Activated CD4-positive, alpha-beta T cell treated with anti-CD3 and anti-CD28 coated beads, Interleukin-2, amount 50 U/mL, for 16 hours (primary cell): ENCODE measurements around the gene YKT6.
"Not testable (repeated sequence)": the region's sequence is repeated elsewhere in the genome, so short reads cannot be mapped to it uniquely, and the experiment has no call there.

Experiments
- DNase-seq: peaks from one replicate; pipeline ENCODE4 v3.0.0-alpha.2; 2020

YKT6 gene

DNA sequence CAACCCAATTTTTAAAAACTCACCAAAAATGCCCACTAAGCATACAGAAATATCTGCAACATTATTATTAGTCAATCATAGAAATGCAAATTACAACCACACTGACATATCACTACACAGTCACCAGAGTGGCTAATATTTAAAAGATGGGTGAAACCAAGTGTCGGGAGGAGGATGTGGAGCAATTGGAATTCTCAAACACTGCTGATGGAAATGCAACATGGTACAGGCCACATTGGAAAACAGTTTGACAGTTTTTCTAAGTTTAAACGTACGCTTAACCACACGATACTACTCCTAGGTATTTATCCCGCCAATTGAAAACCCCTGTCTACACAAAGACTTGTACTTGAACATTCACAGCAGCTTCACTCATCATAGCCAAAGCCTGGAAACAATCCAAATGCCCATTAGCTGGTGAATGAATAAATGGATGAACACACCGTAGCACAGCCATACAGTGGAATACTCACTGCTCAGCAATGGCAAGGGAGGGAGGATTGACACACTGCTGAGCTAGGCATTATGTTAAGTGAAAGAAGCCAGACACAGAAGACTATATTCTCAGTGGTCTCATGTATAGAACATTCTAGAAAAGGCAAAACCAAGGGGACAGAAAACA lies 27.9 kb upstream of the YKT6 start:
- DNase-seq: no peak

DNA sequence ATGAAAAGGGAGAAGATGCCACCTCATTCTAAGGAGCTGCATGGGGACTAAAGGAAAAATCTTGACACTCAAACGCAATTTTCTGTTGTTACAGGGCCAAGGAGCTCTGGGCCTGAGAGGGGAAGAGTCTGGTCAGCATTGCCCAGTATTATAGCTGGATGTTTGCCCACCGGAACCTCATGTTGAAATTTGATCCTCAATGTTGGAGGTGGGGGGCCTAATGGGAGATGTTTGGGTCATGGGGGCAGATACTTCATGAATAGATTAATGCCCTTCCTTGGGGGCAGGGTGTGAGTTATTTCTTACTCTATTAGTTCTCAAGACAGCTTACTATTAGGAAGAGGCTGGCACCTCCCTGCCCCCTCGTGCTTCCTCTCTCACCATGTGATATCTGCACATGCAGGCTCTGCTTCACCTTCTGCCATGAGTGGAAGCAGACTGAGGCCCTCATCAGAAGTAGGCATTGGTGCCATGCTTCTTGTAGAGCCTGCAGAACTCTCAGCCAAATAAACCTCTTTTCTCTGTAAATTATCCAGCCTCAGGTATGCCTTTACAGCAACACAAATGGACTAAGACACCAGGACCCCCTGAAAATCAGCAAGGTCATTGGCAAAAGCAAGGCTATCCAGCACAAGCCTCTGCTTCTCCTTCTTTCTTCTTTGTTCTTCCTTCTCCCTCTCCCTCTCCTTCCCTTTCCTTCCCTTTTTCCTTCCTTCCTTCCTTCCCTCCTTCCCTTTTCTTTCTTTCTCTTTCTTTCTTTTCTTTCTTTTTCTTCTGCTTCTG lies 26.7 kb upstream of the YKT6 start:
- DNase-seq: no peak

DNA sequence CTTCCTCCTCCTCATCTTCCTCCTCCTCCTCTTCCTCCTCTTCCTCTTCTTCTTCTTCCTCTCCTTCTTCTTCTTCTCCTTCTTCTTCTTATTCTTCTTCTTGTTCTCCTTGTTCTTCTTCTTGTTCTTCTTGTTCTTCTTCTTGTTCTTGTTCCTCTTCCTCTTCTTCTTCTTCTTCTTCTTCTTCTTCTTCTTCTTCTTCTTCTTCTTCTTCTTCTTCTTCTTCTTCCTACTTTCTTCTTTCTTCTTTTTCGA lies 26.2 kb upstream of the YKT6 start:
- not testable (repeated sequence) for DNase-seq

DNA sequence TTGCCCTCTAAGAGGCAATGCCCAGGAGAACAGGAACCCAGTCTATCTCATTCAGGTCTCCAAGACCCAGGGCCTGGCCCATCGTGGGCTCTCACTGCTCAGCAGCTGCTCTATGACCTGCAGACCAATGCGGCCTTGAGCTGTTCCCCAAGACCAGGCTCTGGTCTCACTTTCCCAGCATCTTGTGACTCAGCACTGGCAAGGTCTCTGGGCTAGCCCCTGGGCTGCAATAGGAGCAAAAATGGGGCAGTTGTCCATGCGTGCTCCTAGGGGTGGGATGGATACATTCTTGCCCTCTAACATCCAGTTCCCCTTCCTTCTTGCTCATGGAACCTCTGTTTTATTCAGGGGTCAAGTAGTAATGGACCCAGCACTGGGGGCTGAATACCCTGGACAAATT lies 25.0 kb upstream of the YKT6 start:
- no peak for DNase-seq

DNA sequence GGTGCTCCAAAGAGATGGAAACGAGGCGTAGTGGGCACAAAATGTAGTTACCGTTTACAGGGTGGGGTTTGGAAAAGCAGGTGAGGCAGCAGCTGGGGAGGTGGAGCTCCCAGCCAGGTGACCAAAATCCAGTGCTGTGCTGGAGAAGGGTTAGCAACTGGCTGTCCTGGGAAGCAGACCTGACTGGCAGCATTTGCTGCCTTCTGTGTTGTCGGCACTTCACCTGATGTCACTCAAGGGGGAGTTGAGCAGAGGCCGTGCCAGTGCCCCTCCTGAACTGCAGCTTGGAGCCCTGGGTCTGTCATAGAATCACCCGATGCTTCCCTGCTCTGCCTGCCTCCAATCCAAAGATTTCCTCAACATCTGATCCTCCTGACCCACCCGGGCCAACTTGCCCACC lies 24.3 kb upstream of the YKT6 start:
- DNase-seq: no peak

DNA sequence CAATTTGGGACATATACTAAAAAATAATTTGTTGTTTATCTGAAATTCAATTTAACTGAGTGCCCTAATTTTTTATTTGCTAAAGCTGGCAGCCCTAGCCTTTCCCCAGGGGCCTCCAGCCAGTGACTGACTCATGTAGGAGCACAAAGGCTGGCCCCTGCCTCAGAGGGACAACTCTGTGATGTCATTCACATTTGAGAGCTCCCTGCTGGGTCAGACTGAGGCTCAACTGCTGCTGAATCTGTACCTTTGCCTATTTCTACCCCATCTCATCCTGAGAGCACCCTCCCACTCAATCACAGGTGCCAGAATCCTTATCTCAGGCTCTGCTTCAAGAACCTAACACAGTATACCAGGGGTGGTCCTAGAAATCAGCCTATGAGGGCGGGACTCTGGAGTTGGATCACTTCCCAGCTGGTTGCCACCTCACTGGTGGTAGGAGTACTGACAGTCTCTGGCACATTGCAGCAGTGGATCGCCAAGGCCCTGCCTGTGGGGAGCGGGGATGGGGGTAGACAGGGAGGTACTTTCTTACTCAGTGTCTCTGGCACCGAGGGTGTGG lies 23.1 kb upstream of the YKT6 start:
- no peak for DNase-seq

DNA sequence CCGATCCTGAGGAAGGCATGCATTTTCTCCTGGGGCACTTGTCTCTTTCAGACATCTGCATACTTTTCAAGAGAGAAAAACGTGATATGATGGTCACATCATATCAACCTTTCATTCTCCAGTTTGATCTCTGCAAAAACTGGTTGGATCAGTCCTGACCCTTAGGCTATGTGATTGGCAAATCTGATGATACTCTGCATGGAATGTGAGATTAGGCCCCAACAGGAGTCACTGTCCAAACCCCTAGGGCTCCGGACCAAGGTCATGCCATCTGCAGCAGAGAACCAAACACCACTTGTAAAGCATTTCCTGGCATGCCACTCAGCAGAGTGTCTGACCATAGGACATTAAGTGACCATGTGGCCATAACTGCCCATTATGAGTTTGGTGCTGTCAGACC lies 20.1 kb upstream of the YKT6 start:
- no peak for DNase-seq

DNA sequence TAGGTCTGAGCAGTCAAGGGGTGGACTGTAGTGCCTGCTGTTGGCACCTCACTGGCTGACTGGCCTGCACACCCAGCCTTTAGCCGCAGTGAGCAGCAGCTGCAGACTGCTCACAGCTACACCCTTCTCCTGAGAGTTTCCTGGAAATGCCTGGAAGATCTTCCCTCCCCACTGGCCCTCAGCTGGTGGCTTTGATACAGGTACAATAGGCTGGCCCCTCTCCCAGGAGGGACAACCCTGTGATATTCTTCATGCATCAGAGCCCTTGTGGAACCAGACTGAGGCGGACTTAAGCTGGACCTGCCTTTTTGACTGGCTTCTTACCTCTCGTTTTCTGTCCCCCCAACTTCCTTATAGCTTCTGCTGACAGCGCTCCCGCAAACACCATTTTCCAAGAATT lies 18.0 kb upstream of the YKT6 start:
- no peak for DNase-seq

DNA sequence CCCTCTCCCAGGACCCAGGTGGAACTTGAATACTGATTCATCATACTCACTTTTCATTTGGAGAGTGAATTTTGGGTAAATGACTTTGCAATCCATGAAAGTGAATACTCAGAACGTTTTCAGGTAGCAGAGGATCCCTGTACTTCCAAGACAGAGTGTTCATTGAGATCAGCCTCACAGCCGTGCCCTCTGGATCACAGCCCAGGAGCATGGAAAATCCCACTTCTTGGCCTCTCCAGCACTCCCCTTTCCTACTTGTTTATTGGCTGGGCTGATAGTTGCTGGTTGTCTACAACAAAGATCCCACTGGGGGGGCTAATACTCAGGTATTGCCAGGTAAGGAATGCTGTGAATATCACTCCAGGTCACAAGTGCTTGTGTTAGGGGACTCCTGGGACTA lies 17.4 kb upstream of the YKT6 start:
- DNase-seq: no peak

DNA sequence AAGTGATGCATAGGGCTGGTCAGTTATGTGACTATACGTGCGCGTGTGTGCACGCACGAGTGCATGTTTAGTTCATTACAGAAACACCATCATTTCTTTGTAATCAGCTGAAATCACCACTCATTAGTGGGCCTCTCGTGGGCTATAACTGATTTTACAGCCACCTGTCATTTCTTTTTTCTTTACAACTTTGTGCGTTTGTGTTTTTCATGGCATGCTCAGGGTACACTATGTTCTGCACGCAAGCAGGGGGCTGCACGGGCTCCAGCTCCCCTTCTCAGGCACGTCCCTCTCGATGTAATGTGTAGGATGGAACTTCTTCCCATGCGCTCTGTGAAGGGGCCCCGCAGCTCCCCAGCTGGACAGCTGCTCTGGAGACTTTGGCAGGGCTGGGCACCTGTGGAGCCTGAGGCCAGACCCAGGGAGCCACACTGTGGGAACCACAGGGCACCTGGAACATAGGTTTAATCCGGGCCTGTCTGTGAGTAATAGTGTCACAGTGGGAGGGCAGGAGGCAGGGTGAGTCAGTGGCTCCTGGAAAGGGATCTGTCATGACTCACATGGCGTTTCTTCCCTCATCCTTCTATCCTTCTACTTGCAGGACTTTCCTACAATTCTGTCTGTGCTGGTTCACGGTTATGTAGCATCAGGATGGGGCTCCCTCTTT lies 16.4 kb upstream of the YKT6 start:
- no peak for DNase-seq

DNA sequence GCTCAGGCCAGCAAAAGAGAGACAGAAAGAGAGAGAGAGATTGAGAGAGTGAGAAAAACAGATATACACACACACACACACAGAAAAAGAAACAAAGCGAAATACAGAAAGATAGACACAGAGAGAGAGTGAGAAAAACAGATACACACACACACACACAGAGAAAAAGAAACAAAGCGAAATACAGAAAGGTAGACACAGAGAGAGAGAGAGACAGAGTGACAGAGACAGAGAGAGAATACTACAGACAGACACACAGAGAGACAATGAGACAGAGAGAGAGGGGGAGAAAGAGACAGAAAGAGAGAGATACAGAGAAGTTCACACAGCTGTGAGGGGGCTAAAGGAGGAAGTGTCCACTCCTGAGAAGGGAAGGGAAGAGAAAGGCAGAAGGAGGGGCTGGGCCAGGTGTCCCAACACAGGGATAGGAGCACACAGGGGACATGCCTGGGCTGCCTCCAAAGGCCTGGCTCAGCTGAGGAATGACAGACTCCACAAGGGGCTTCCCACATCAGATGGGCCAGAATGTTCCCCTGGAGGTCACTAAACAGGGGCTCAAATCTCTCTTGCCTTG lies 15.8 kb upstream of the YKT6 start:
- no peak for DNase-seq

DNA sequence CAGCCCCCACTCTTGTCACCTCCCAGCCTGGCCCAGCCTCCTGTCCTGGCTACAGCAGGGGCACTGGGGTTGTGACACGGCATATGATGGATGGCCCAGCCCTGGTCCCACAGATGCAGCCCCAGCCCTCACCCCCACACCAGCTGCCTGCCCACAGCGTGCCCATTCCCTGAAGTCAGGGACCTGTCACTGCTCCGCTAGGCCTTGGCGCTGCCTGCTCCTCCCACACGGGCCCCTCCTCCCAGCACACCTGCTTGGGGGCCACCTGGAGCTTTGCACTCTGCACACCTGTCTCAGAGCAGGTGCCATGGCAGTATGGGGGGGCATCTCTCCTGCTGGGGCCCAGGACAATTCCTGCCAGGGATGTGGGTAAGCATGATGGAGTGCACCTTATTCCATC lies 15.0 kb upstream of the YKT6 start:
- DNase-seq: no peak

DNA sequence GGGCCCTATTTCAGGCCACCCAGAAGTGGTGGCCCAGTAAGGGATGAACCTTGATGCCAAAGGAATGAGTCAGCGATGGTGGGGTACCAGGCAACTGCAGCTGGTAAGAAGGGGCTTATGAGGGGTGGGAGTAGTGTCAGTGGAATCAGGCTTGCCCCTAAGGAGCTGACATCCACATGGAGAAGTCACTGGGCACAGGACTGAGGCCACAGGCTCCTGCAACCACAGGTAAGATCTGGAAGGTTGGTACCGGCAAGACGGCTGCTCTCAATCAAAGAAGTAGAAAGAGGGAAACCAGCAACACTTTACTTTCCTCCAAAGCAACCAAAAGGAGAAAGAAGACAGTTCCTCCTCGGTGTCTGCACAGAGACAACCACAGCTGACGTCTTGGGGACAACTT lies 14.0 kb upstream of the YKT6 start:
- no peak for DNase-seq

DNA sequence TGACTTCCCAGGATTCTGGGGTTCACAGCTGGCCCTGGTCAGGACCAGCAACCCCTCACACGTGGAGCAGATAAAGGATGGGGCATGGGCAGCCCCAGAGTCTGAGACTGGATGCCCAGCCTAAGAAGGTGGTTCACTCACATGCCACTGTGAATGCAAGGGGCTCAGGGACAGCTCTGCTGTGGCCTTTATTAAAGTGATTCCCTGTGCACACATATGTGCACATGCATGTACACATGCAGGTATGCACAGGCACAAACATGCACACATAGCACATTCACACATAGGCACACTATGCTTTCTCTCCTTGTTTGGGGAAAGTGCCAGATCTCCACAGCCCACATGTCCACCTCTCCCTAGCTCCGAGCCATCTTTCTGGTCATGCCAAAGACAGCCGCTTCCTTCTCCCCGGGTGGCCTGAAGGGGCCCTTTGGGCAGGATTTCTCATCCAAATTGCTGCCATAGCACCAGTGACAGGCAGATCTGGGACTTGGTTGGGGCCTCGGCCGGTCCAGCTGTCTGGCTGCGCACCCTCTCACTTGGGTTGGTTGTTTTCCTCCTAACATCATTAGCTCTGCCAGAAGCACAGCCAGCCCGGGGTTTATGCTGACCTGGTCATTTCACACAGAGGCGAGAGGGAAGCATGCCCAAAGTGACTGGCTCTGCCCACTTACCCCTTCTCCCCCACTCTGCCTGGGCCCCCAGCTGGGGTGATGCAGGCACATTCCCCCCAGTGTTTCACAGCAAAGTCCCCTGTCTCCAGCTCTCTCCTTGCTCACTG lies 13.0 kb upstream of the YKT6 start:
- DNase-seq: no peak

DNA sequence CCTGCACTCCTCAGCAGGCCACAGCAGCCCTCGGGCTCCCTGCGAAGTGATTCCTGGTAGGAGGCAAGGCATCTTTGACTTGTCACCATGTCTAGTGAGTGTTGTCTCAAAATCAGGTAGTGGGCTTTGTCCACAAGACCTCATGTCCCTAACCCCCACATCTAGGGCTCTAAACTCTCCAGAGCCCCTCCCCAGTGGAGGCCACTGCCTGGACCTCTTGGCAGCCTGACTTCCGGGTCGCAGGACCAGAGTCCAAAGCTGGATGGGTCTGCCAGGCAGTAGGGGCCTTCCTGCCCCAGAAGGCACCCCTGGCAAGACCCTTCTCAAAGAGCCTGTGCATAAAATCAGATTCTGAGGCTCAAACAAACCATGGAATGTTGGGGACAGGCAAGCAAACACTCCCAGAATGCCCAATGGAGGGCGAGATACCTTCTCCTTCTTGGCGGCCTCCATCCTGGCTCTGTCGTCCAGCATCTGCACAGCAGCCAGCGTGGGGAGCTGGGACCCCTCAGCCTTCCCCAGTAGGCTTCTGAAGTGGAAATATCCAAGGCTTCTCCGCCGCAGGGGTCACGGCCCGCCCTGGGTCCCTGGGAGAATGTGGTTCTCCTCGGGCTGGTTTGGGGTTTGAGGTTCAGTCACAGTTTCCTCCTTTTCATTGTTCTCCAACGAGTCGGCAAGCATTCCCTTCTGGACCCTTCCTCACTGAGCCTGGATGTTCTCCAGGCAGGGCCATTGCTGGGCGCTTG lies 12.1 kb upstream of the YKT6 start:
- no peak for DNase-seq

DNA sequence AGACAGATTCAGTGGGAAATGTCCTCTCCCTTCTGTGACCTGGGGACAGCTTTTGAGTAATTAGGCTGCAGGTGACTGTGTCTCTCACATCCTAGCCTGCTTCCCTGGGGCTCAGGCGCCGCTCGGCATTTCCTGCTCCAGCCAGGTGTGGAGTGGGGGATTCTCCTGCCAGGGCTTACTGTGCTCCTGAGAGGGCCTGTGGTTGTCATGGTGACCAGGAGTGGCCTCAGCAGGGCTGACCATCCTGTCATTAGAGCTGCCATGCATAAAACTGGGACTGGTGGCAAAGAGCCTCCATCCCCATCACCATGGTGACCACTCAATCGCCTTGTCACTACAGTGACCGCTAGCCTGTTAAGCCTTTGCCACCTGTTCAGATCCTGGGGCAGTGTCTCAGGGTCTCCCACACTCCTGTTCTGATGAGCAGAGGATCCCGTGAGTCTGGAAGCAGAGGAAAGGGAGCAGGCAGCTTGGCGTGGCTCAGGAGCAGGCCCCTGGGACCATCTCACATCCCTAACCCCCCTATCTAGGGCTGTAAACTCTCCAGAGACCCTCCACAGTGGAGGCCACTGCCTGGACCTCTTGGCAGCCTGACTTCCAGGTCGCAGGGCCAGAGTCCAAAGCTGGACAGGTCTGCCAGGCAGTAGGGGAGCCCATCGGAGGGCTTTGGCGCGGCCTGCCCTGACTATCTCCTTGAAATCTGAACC lies 11.3 kb upstream of the YKT6 start, which contains the start of gene GCK:
TSS of gene GCK (minus strand) at position 154 of the 707 bp plus-strand sequence. CDS start 486 bp downstream, outside the sequence.
- no peak for DNase-seq

DNA sequence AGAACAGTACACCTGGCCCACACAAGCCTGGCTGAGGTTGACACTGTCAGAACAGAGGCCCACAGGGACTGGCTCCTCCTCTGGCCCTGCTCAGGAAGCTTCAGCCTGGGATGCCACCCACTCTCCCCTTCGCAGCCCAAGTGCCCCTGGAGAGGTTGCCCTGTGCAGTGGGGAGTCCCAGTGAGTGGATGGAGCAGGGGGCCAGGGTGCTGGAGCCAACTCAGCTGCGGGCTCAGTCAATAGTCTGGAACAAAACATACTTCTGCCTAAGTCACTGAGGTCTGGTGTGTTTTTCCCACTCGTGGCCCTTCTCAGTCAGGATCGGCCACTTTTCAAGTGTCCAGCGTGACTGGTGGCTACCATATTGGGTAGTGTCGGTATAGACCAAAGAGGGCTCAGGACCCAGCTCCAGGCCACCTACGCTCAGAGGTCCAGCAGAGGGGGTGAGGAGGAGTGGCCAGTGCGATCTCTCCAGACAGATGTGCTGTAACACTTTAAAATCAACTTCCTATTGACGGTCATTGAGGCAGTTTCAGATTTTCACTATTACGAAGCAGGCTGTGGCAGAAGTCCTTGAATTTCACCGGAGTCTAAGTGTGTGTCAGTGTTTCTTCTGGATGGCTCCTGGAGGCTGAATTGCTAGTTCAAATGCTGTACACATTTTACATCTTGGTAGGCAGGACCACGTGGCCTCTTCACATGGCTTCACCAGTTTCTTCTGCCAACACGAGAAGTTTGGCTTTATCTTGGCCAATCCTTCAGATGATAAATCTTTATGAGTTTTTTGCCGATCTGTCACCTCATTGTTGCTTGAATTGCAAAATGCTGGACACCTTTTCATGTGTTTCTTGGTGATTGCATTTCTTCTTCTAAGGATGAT lies 10.5 kb upstream of the YKT6 start:
- DNase-seq: no peak

DNA sequence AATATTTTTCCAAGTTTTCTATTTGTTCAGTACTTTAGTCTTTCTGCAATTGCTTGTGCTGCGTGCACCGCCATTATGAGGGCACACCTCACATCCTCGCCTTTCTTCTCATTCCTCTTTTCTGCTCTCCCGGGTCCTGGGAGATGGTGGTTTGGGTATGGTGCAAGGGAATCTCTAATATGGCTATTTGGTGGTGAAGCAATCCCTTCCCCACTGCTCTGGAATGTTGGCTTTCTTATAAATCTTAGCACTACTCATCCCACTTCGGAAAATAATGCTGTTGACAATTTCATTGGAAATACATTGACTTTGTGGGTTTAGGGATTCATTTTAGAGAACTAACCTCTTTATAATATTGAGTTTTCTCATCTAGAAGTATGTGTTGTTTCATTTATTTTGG lies 9.6 kb upstream of the YKT6 start:
- no peak for DNase-seq

DNA sequence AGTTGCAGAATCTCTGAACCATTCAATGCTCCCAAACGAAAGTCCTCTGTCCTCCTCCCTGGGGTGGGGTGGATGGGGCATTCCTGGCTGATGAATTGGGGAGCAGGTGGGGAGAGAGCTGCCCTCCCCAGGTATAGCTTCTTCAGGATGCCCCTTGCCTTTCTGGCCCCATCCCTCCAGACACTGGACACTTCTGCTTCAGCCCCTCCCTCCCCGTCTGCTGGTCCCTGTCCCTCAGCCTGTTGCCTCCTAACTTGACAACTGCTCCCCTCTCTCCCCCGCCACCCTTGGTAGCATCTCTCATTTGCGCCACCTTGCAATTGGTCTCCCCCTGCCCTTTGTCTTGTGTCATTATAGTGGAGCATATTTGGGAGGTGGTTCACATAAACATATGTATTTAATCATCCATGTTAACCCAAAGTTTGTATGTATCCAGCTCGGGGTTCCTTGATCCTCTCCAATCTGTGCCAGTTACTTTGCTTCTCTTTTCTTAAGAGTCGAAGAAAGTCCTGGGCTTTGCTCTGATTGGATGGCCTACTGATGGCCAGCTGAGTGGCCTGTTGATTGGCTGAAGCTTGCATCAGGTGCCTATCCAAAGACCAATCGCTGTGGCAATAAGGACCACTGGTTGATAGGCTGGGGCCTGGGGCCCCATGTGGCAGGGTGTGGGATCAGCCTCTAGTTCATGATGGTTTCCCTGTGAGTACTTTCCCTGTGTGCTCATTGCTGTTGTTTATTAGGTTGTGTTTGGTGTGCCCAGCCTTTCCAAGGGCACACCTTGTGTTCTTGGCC lies 7.6 kb upstream of the YKT6 start:
- no peak for DNase-seq

DNA sequence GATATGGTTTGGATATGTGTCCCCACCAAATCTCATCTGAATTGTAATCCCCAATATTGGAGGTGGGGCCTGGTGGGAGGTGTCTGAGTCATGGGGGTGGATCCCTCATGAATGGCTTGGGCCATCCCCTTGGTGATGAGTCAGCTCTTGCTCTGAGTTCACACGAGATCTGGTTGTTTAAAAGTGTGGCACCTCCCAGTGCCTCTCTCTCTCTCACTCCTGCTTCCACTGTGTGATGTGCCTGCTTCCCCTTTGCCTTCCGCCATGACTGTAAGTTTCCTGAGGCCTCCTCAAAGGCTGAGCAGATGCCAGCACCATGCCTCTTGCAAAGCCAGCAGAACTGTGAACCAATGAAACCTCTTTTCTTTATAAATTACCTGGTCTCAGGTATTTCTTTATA lies 6.7 kb upstream of the YKT6 start:
- peak; percentile 40 for DNase-seq
